NOMO-1 (cell line): ENCODE data around the gene RGS6.

ENCODE experiments used
- DNase-seq, 2 experiments: peaks; one replicate each; lab custom pipeline; 2025; ENCODE audit not compliant: unreplicated experiment in 2 of 2; lab: John Stamatoyannopoulos, UW

The RGS6 gene

GRCh38 chr14:72008666-72009065, 76.4 kb downstream of the RGS6 start:
- DNase-seq: no peak

GRCh38 chr14:72010474-72010873, 78.2 kb downstream of the RGS6 start:
- DNase-seq: no peak

GRCh38 chr14:72013721-72014345, 81.6 kb downstream of the RGS6 start:
- DNase-seq: no peak

GRCh38 chr14:72014486-72014885, 82.3 kb downstream of the RGS6 start:
- no peak for DNase-seq

GRCh38 chr14:72017290-72017689, 85.1 kb downstream of the RGS6 start:
- no peak for DNase-seq

- no peak for DNase-seq
Observed at GRCh38 chr14:72023128-72024042, 91.2 kb downstream of the RGS6 start.

- DNase-seq: peak in 1 of 2 experiments; percentile 38
Observed at GRCh38 chr14:72024043-72024407, 91.8 kb downstream of the RGS6 start.

GRCh38 chr14:72024504-72024903, 92.3 kb downstream of the RGS6 start:
- DNase-seq: no peak

- no peak for DNase-seq
Observed at GRCh38 chr14:72026536-72026935, 94.3 kb downstream of the RGS6 start.

GRCh38 chr14:72027061-72027460, 94.8 kb downstream of the RGS6 start:
- no peak for DNase-seq

GRCh38 chr14:72033365-72033764, 101.1 kb downstream of the RGS6 start:
- DNase-seq: no peak

GRCh38 chr14:72040528-72040927, 108.3 kb downstream of the RGS6 start:
- no peak for DNase-seq

- DNase-seq: no peak
Observed at GRCh38 chr14:72045271-72045670, 113.0 kb downstream of the RGS6 start.

- no peak for DNase-seq
Observed at GRCh38 chr14:72045885-72046284, 113.7 kb downstream of the RGS6 start.

GRCh38 chr14:72049462-72049861, 117.2 kb downstream of the RGS6 start:
- no peak for DNase-seq

- no peak for DNase-seq
Observed at GRCh38 chr14:72052356-72052755, 120.1 kb downstream of the RGS6 start.

- DNase-seq: no peak
Observed at GRCh38 chr14:72053651-72054050, 121.4 kb downstream of the RGS6 start.

- DNase-seq: no peak
Observed at GRCh38 chr14:72054911-72055310, 122.7 kb downstream of the RGS6 start.

GRCh38 chr14:72057701-72058285, 125.6 kb downstream of the RGS6 start:
- DNase-seq: no peak

- DNase-seq: no peak
Observed at GRCh38 chr14:72060460-72060859, 128.2 kb downstream of the RGS6 start.

- no peak for DNase-seq
Observed at GRCh38 chr14:72060917-72061316, 128.7 kb downstream of the RGS6 start.

- DNase-seq: no peak
Observed at GRCh38 chr14:72061718-72062117, 129.5 kb downstream of the RGS6 start.
